ENCODE results near the gene NDC1.

Gene NDC1

GRCh38 chr1:53732409-53732808, 105.7 kb downstream of the NDC1 start:
- DNase-seq (ENCODE audit: low read depth in 4 of 4, low spot score in 1 of 4): no peak

- DNase-seq (ENCODE audit: low read depth in 4 of 4, low spot score in 1 of 4): no peak
These were observed 106.3 kb downstream of the NDC1 start for GRCh38 chr1:53731779-53732305.

GRCh38 chr1:53731043-53731600, 107.0 kb downstream of the NDC1 start:
- DNase-seq (ENCODE audit: low read depth in 4 of 4, low spot score in 1 of 4): no peak

GRCh38 chr1:53730224-53730865, 107.8 kb downstream of the NDC1 start:
- no peak for DNase-seq (ENCODE audit: low read depth in 4 of 4, low spot score in 1 of 4)

GRCh38 chr1:53729456-53730223, 108.5 kb downstream of the NDC1 start:
- DNase-seq (ENCODE audit: low read depth in 4 of 4, low spot score in 1 of 4): no peak

- DNase-seq (ENCODE audit: low read depth in 4 of 4, low spot score in 1 of 4): no peak
These were observed 109.2 kb downstream of the NDC1 start for GRCh38 chr1:53728702-53729455.

- DNase-seq (ENCODE audit: low read depth in 4 of 4, low spot score in 1 of 4): no peak
These were observed 109.9 kb downstream of the NDC1 start for GRCh38 chr1:53728196-53728595.

GRCh38 chr1:53727461-53728092, 110.5 kb downstream of the NDC1 start:
- no peak for DNase-seq (ENCODE audit: low read depth in 4 of 4, low spot score in 1 of 4)

GRCh38 chr1:53726009-53726600, 112.0 kb downstream of the NDC1 start:
- no peak for DNase-seq (ENCODE audit: low read depth in 4 of 4, low spot score in 1 of 4)

GRCh38 chr1:53725238-53725689, 112.8 kb downstream of the NDC1 start:
- no peak for DNase-seq (ENCODE audit: low read depth in 4 of 4, low spot score in 1 of 4)

GRCh38 chr1:53722025-53722424, 116.1 kb downstream of the NDC1 start:
- DNase-seq (ENCODE audit: low read depth in 4 of 4, low spot score in 1 of 4): no peak

GRCh38 chr1:53721088-53721487, 117.0 kb downstream of the NDC1 start:
- no peak for DNase-seq (ENCODE audit: low read depth in 4 of 4, low spot score in 1 of 4)

GRCh38 chr1:53719469-53719868, 118.6 kb downstream of the NDC1 start:
- DNase-seq (ENCODE audit: low read depth in 4 of 4, low spot score in 1 of 4): no peak

GRCh38 chr1:53718443-53718842, 119.7 kb downstream of the NDC1 start:
- no peak for DNase-seq (ENCODE audit: low read depth in 4 of 4, low spot score in 1 of 4)

- no peak for DNase-seq (ENCODE audit: low read depth in 4 of 4, low spot score in 1 of 4)
These were observed 120.9 kb downstream of the NDC1 start for GRCh38 chr1:53717025-53717804.

- no peak for DNase-seq (ENCODE audit: low read depth in 4 of 4, low spot score in 1 of 4)
These were observed 121.9 kb downstream of the NDC1 start for GRCh38 chr1:53716150-53716549.

GRCh38 chr1:53715478-53715877, 122.6 kb downstream of the NDC1 start:
- DNase-seq (ENCODE audit: low read depth in 4 of 4, low spot score in 1 of 4): no peak

All from stimulated activated CD4-positive, alpha-beta T cell treated with anti-CD3 and anti-CD28 coated beads, Interleukin-1b, Interleukin-23, amount 100 ng/mL, for 24 hours (primary cell).